H4 (cell line): ENCODE data around the gene CYP3A5. TPM values are rescaled to one million over a fixed set of nuclear protein-coding genes. Genes with fewer than 3 reads are reported as not detected.
A peak's percentile ranks its signal among the peaks of the same experiment; 100 is the strongest.
"Not testable (repeated sequence)": the region's sequence is repeated elsewhere in the genome, so short reads cannot be mapped to it uniquely, and the experiment has no call there.

ENCODE experiments used
- DNase-seq: peaks from one replicate; pipeline ENCODE4 v3.0.0-alpha.2; 2015; ENCODE audit warnings: low spot score
- total RNA-seq: library from RNA; depleted of rRNA; stranded (reverse); fragments of >200 nt; shearing (Covaris generic); gene quantifications from 2 replicates; pipeline ENCODE4 v1.2.3, GENCODE V29; 2014

CYP3A5 gene
- total RNA-seq, 1 experiment from 2014 or later: not detected

DNA sequence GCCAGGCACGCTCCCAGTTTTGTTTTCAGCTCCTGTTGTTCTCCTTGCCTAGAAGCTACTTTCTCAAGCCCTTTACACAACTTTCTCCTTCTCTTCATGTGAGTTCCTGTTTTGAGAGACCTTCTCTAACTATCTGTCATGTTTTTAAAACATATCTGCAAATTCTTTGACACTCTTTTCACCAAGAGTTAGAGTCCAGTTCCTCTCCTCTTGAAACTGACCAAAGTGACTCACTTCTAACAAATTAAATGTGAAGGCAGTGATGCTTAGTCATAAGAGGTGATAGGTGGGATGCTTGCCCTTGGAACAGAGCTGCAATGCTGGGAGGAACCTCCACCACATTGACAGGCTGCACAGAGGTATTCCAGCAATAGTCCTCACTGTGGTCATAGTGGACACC is 37.8 kb downstream of the CYP3A5 start:
- DNase-seq: no peak

DNA sequence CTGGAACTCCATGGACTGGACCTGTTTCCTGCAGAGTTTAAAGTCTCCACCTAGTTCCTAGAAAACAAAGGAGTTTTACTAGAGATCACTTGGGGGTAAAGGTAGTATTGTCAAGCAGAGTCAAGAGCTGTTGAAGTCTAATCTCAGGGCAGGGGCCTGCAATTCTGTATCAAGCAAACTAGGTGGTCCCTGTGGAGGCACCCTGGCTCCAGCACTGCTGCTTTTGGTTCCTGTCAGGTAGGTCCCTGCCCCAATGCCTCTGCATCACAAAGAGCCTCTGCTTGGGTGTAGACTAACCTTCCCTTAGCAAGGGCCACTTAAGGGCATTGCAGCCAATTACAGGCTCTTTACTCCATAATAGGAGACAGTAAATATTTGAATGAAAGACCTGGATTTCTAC is 40.5 kb downstream of the CYP3A5 start:
- DNase-seq: no peak

DNA sequence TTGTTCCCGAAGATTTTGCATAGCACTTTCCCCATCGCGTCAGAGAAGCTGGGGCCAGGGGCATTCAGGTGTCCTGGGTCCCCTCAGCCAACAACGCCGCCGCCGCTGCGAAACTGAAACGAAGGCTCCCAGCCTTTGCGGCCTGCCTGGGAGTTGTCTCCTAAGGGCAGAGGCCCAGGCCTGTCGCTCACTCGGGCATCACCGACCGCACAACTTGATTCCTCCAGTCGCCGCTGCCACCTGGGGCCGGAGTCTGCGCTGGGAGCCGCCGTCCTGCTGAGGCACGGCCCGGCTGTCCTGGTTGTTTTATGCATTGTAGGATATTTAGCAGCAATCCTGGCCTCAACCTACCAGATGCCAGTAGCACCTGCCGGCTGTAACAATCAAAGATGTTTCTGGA is 41.1 kb downstream of the CYP3A5 start:
- no peak for DNase-seq

DNA sequence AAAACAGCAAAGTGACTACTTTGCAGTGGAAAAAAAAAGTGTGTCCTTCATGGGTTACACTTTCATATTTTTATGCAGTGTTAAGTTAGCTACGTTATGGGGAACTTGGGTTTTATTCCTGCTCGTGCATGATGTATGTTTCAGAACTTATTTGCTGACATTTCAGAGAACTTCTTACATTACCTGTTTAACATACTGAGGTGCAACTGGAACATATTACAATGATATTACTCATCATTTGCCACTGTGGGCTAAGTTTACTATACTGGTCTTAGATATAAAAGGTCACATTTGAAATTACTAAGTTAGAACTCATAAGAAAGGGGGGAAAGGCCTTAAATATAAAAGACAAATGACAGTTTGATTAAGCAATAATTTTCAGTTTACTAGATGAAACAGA is 42.4 kb downstream of the CYP3A5 start:
- not testable (repeated sequence) for DNase-seq

DNA sequence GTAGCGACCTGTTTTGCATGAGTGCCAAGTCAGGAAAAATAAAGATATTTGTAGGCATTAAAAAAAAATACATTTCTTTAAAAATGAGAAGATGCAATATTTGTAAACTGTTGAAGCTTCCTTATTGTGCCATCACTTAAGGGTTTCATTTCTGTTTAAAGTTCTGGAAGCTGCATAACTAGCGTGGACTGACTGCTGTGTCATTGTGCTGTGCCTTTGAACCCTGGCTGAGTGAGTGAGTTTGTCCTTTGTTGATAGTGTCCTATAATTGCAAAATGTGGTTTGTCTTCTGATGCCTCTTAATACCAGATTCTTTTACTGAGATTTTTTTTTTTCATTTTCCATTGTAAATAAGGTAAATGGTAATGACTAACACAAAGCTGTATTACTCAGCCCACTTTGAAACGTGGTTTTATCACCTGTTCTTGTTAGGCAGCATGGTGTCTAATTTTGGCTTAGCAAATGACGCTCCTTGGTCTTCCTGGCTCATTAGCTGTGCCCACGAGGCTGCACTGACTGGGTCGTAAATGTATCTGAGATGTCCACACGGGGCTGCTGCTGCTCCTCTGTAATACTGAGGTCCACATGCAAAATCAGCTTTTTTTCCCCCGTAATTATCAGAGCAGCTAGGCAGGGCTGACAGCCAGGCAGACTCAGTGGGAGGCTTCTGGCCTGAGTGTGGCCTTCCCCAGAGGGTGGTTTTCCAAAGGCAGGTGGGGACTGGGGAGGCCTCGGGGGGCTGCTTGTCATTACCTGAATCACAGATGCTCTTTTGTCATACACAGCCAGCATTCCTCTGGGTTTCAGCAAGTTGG is 48.3 kb downstream of the CYP3A5 start:
- DNase-seq: no peak

DNA sequence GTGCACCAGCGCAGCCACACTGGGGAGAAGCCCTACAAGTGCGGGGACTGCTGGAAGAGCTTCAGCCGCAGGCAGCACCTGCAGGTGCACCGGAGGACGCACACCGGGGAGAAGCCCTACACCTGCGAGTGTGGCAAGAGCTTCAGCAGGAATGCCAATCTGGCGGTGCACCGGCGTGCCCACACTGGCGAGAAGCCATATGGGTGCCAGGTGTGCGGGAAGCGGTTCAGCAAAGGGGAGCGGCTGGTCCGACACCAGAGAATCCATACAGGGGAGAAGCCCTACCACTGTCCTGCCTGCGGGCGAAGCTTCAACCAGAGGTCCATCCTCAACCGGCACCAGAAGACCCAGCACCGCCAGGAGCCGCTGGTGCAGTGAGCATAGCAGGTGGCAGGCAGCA is 50.2 kb downstream of the CYP3A5 start:
- DNase-seq: no peak

DNA sequence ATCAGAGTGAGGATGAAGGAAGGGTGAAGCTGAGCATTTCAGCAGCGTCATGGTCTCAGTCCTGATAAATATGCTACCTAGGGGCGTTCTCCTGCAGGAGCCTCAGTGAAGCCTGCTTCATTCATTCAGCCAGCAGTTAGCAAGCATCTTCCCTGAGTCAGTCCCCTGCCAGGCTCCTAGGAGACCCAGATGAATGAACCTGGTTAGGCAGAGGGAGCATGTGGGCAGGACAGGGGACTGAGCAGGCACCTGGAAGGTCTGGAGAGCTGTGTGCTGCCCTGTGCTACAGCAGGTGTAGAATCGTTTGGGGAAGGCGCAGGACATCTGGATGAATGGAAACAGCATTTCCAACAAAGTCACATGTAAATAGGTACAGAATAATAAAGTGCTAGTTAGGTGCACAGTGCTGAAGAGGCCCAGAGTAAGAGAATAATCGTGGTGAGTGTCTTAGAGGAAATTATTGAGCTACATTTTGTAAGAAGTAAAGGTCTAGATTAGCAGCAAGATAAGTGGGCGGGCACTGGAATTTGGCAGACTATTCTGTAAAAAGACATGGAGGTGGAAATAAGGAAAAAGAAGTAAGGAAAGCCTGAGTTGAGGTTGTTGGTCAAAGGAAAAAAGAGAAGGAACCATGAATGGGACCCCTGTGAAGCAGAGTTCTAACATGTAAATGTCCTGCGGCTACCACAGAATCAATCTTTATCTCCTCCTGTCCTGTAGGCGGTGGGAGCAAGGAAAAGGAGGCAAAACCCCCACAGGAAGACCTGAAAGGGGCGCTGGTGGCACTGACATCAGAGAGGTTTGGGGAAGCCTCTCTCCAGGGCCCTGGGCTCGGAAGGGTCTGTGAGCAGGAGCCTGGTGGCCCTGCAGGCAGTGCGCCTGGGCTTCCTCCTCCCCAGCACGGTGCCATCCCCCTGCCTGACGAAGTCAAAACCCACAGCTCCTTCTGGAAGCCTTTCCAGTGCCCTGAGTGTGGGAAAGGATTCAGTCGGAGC is 51.0 kb downstream of the CYP3A5 start:
- DNase-seq: no peak

DNA sequence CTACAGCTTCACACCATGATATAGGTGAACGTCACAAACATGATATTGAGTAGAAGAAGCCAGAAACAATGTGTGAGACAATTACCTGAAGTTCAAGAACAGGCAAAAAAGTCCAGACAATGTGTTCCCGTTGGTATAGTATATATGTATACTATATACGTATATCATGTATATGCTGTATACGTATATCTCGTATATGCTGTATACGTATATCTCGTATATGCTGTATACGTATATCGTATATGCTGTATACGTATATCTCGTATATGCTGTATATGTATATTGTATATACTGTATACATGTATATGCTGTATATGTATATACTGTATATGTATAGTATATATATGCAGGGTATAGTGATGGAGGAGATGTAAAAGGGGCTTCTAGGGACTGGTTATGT is 52.3 kb downstream of the CYP3A5 start:
- no peak for DNase-seq

DNA sequence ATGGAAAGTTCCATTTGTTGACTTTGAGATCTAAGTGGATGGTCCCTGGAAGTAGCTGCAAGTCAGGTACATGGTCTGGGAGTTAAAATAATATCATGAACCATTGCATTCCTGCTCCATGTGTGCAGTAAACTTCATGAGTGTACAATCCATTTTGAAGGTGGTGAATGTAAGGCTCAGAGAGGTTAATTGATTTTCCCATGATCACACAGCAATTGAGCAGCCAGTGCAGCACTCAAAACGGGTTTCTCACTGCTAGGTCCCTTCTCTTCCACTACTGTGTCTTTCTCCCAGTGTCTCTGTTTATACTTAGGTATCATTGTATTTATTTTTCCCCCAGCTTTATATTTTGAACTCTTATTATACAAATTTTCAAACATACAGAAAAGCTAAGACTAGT is 53.1 kb downstream of the CYP3A5 start:
- DNase-seq: no peak

DNA sequence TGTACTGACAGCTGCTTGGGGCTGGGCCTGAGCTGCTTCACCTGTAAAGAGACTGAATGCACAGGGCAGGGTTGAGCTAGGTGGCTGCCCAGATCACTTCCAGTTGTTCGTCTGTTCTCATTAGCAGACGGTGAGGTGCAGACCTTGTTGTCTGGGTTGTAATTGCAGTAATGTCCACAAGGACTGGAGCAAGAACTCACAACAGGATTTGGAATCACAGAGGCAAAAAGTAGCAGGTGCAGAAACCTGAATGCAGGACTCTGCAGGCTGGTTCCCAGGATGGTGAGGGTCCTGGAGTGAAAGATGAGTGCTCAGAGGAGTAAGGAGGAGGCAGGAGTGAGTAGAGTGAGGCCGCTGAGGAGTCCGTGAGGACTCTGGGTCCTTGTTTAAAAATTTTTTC is 53.8 kb downstream of the CYP3A5 start:
- no peak for DNase-seq

DNA sequence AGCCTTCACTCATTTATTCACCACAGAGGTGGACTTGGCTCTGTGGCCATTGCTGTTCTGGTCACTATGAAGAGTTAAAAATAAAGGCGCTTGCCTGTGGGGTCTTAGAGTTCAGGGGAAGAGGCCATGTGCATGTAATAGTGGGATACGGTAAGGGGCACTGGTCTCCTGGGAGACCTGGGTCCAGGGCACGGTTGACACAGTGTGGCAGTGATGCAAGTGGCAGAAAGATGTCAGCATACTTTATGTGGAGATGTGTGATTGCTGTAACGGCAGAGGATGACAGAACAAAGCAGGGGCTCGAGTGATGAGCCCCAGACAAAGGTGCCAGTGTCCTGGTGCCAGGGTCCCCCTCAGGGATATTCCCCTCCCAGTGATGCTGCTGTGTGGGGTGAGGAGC is 54.5 kb downstream of the CYP3A5 start:
- DNase-seq: no peak

DNA sequence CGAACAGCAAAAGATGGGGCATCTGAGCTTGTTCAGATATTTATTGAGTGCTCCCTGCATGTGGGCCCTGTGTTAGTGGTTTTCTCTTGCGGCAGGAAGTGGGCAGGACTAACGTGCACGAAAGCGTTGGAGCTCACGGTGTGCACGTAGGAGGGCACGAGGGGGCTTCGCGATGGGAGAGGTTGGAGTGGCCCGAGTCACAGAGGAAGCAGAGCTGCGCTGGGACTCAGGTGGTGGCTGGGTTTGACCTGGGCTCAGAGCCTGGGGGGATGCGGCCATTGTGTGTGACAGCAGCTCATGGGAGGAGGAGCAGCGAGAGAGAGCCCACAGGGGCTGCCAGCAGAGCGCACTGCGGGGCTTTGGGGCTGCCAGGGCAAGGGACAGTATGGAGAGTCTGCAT is 55.3 kb downstream of the CYP3A5 start:
- no peak for DNase-seq

DNA sequence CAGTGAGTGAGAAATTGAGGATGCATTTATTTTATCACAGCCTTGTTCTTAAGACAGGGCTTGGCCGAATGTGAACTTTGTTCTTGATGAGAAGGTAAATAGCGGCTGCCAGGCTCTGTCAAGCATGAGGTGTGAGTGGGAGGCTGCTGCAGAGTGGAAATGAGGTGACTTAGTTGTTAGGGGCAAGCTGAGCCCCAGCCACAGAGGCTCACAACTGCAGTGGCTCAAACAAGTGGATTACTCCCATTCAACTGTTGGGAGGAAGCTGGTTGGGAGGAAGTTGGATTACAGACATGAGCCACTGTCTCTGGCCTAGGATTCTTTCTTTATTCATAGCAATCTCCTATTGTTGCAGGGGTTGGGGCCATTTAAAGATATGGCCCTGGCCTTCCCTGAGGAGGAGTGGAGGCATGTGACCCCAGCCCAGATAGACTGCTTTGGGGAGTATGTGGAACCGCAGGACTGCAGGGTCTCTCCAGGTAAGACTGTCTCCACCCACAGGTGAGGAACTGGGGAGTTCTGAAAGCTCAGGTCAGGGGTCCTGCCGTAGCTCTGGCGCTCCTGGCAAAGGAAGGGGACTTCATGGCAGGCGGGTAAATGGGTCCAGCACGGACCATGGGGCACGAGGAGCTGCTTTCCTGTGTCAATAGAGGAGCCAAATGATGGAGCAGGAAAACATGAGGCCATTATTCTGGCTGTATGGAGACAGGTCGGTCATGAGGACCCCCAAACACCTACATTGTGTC is 55.9 kb downstream of the CYP3A5 start:
- no peak for DNase-seq

DNA sequence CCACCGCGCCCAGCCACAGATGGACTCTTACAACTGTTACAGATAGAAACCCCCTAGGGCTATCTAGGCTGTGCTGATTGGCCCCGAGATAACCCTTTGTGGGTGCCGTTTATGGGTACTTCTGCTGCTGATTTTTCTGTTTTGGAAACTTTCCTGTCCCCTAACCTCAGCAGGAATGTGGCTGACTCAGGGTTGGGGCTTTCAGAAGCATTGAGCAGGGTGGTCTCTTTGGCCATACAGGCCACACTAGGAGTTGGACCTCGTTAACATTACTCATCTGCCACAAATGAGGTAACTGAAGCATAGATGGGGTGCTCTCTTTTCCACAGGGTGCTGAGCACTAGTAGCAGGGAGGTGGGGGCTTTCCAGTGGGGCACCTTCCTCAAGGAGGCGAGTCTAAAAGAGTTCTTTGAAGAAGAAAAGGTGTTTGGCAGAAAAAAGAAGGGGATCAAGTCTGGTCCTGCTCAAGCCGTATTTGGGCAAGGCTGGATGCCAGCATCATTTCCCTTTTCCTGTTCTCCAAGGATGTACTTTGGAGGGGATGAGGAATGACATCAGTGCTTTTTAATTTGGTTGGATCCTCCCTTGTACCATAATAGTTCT is 56.6 kb downstream of the CYP3A5 start:
- no peak for DNase-seq

DNA sequence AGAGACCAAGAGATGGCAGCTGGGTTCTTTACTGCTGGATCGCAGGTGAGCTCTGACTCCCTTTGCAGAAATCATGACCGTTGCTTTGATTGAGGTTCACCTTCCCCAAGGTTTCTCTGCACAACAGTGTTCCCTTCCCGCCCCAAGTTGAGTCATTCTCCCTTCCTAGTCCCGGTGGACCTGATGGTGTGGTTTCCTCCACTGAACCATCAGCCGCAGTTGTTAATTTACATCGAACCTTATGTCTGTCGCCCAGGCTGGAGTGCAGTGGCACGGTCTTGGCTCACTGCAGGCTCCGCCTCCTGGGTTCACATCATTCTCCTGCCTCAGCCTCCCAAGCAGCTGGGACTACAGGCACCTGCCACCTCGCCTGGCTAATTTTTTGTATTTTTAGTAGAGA is 57.2 kb downstream of the CYP3A5 start:
- no peak for DNase-seq

DNA sequence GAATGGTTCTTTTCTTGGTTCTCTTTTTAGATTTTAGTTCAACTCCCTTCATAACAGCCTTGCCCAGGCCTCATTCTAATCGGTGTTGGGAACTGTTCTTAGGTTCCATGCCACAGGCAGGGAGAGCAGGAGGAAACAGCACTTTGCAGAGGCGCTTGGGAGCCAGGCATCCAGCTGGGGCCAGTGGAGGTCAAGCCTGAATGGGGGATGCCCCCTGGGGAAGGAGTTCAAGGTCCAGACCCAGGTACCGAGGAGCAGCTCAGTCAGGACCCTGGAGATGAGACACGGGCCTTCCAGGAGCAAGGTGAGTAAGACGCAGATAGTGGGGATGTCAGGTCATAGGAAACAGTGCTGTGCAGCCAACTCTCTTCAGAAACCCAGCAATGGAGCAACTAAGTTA is 58.5 kb downstream of the CYP3A5 start:
- no peak for DNase-seq

DNA sequence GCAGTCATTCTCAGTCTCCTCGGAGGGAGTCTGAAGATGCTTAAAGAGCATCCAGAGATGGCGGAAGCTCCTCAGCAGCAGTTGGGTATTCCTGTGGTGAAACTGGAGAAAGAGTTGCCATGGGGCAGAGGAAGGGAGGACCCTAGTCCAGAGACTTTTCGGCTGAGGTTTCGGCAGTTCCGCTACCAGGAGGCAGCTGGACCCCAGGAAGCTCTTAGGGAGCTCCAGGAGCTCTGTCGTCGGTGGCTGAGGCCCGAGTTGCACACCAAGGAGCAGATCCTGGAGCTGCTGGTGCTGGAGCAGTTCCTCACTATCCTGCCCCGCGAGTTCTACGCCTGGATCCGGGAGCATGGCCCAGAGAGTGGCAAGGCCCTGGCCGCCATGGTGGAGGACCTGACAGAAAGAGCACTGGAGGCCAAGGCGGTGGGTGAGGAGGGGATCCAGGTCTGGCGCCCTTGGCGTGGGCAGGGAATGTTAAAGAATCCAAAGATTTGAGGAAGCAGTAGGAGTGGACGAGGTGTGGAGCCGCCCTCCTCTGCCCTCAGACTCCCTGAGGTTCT is 60.1 kb downstream of the CYP3A5 start:
- no peak for DNase-seq

DNA sequence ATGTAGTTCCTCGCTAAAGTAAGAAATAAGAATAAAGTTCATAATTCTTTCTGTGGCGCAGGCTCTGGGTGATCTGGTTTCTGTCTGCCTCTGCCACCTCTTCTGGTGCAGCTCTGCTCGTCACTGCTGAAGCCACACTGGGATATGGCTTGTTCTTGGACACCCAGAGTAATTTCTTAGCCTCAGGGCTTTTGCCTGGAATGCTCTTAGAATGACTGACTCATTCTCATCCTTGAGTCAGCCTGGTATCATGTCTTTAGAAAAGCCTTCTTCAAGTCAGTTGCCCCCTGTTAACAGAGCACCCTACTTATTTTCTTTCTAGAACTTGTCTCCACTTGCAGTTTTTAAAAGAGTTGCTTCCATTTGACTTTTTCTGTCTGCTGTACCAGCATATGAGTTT is 61.1 kb downstream of the CYP3A5 start:
- no peak for DNase-seq

DNA sequence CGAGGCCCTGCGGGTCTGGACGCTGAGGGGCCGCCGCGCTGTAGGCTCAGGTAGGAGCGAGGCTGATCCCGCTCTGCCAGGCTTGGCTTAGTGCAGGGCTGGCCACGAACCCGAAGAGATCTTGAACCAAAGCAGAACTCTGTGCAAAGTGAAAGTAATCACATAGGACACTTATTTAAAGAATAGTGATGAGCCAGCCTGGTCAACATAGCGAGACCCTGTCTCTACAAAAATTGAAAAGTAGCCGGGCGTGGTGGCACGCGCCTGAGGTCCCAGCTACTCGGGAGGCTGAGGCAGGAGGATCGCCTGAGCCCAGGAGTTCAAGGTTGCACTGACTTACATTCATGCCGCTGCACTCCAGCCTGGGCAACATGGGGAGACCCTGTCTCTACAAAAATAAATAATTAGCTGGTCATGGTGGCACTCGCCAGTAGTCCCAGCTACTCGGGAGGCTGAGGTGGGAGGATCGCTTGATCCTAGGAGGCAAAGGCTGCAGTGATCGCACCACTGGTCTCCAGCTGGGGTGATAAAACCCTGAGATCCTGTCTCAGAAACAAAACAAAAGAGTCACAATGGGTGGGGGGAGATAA is 62.5 kb downstream of the CYP3A5 start:
- no peak for DNase-seq

DNA sequence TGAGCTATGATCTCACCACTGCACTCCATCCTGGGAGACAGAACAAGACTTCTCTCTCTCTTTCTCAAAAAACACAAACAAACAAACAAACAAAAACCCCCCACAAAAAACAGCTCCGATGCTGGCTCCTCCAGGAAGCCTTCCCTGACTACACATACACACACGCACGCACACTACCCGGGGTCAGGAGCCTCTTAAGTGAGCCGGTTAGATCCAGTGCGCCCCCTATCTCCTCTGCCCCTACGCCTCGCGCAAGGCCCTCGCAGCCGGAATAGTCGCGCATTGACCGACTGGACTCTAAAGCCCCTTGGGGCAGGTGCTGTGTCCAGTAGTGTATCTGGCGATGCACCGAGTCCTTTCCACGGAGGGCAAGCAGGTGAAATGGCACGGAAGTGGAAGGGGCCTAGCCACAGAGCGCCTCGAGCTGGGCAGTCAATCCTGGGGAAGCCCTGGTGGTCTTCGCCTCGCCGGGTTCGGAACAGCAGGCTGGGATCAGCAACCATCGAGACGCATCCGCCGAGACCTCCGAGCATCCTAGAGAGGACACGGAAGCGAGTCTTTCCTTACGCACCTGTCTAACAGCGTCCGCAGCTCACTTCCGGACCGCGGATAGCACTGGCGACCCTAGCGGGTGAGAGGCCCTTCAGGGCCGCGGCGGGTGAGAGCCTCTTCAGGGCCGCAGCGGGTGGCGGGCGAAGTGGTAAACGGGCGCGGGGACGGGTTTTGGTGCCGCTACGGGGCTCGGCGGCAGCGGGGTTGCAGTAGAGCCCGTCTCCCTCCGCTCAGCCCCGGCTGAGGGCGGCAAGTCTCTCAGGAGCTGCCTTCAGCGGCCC is 63.2 kb downstream of the CYP3A5 start, which contains the start of gene ZSCAN25:
ZSCAN25 (plus strand) TSS at position 588 of the 833 bp plus-strand sequence. CDS start 2,661 bp downstream, outside the sequence.
- peak; percentile 94 for DNase-seq
